ENCODE results near the gene NDST1. TPM values are rescaled to one million over a fixed set of nuclear protein-coding genes. Genes with fewer than 3 reads are reported as not detected.
A peak's percentile ranks its signal among the peaks of the same experiment; 100 is the strongest.

NDST1 gene
- total RNA-seq, 1 experiment from 2014 or later, result 69.9 TPM

GRCh38 chr5:150497989-150498317 is 10.0 kb upstream of the NDST1 start:
- H3K36me3 Mint-ChIP-seq, result no peaks in the 10 kb centered on the region; the same call in 1 of the 2 replicates
- H3K27me3 Mint-ChIP-seq (ENCODE audit: low read depth), result no peaks in the 10 kb centered on the region
- DNase-seq (ENCODE audit: low spot score), result no peak
- ATAC-seq, result no peak
- TF ChIP-seq ELF4 (CRISPR knock-in tag; IDR thresholded peaks at IDR 0.05; ENCODE audit: low read depth) (no peak), CREB1 (CRISPR knock-in tag; IDR thresholded peaks at IDR 0.05) (no peak), PRRX2 (CRISPR knock-in tag; IDR thresholded peaks at IDR 0.05) (no peak), TEAD4 (CRISPR knock-in tag; IDR thresholded peaks at IDR 0.05) (no peak)
- CTCF ChIA-PET, result interaction anchor here (0.8 to 3.2 kb wide), 13 partner anchors 8 to 155 kb away, joined by 3 to 24 read pairs (median 6); no protein-coding TSS in a partner anchor
- POLR2A ChIA-PET, result interaction anchor here (0.8 to 1.1 kb wide), 4 partner anchors 12 to 35 kb away, joined by 3 read pairs; no protein-coding TSS in a partner anchor
- H3K4me3 Mint-ChIP-seq, result peak overlapping the region; percentile 14; the same call in 1 of the 2 replicates
- no peaks in the 10 kb centered on the region for H3K9me3 Mint-ChIP-seq
- peak overlapping the region; percentile 92 for H3K27ac Mint-ChIP-seq
- H3K4me1 Mint-ChIP-seq, result peaks cover 60% of the 10 kb centered on the region

GRCh38 chr5:150498501-150498900 is 9.4 kb upstream of the NDST1 start:
- DNase-seq (ENCODE audit: low spot score), result peak; percentile 58

GRCh38 chr5:150498971-150499370 is 9.0 kb upstream of the NDST1 start:
- H3K4me3 Mint-ChIP-seq, result peak overlapping the region; percentile 40; the same call in 1 of the 2 replicates
- peaks cover 60% of the 10 kb centered on the region for H3K4me1 Mint-ChIP-seq
- peak overlapping the region; percentile 92 for H3K27ac Mint-ChIP-seq
- POLR2A ChIA-PET, result interaction anchor here (0.8 to 2.0 kb wide), 2 partner anchors 9 to 12 kb away, joined by 4 to 5 read pairs; no protein-coding TSS in a partner anchor
- DNase-seq (ENCODE audit: low spot score), result no peak
- no peaks in the 10 kb centered on the region for H3K27me3 Mint-ChIP-seq (ENCODE audit: low read depth)
- ATAC-seq, result no peak
- CTCF ChIA-PET, result interaction anchor here (1.3 to 3.2 kb wide), 10 partner anchors 9 to 154 kb away, joined by 3 to 24 read pairs (median 9); no protein-coding TSS in a partner anchor
- no peaks in the 10 kb centered on the region for H3K9me3 Mint-ChIP-seq
- no peaks in the 10 kb centered on the region; the same call in 1 of the 2 replicates for H3K36me3 Mint-ChIP-seq
- TF ChIP-seq IRF2 (CRISPR knock-in tag; IDR thresholded peaks at IDR 0.05; ENCODE audit: borderline replicate concordance, low read depth), result no peak
- TF ChIP-seq TEAD1 (CRISPR knock-in tag; IDR thresholded peaks at IDR 0.05), result no peak
- no peak for TF ChIP-seq AFF4 (CRISPR knock-in tag; IDR thresholded peaks at IDR 0.05; ENCODE audit: borderline replicate concordance)
- TF ChIP-seq, protein P1, sequence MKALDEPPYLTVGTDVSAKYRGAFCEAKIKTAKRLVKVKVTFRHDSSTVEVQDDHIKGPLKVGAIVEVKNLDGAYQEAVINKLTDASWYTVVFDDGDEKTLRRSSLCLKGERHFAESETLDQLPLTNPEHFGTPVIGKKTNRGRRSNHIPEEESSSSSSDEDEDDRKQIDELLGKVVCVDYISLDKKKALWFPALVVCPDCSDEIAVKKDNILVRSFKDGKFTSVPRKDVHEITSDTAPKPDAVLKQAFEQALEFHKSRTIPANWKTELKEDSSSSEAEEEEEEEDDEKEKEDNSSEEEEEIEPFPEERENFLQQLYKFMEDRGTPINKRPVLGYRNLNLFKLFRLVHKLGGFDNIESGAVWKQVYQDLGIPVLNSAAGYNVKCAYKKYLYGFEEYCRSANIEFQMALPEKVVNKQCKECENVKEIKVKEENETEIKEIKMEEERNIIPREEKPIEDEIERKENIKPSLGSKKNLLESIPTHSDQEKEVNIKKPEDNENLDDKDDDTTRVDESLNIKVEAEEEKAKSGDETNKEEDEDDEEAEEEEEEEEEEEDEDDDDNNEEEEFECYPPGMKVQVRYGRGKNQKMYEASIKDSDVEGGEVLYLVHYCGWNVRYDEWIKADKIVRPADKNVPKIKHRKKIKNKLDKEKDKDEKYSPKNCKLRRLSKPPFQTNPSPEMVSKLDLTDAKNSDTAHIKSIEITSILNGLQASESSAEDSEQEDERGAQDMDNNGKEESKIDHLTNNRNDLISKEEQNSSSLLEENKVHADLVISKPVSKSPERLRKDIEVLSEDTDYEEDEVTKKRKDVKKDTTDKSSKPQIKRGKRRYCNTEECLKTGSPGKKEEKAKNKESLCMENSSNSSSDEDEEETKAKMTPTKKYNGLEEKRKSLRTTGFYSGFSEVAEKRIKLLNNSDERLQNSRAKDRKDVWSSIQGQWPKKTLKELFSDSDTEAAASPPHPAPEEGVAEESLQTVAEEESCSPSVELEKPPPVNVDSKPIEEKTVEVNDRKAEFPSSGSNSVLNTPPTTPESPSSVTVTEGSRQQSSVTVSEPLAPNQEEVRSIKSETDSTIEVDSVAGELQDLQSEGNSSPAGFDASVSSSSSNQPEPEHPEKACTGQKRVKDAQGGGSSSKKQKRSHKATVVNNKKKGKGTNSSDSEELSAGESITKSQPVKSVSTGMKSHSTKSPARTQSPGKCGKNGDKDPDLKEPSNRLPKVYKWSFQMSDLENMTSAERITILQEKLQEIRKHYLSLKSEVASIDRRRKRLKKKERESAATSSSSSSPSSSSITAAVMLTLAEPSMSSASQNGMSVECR (CRISPR knock-in tag; IDR thresholded peaks at IDR 0.05; ENCODE audit: borderline replicate concordance), result no peak
- no peak for TF ChIP-seq ZNF121 (CRISPR knock-in tag; IDR thresholded peaks at IDR 0.05)
- TF ChIP-seq, protein P2, sequence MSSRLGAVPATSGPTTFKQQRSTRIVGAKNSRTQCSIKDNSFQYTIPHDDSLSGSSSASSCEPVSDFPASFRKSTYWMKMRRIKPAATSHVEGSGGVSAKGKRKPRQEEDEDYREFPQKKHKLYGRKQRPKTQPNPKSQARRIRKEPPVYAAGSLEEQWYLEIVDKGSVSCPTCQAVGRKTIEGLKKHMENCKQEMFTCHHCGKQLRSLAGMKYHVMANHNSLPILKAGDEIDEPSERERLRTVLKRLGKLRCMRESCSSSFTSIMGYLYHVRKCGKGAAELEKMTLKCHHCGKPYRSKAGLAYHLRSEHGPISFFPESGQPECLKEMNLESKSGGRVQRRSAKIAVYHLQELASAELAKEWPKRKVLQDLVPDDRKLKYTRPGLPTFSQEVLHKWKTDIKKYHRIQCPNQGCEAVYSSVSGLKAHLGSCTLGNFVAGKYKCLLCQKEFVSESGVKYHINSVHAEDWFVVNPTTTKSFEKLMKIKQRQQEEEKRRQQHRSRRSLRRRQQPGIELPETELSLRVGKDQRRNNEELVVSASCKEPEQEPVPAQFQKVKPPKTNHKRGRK (CRISPR knock-in tag; IDR thresholded peaks at IDR 0.05; ENCODE audit: borderline replicate concordance), result no peak

More at GRCh38 chr5:150498501-150498900, 9.4 kb upstream of the NDST1 start:
- Mint-ChIP-seq H3K27me3 (ENCODE audit: low read depth) (no peaks in the 10 kb centered on the region), H3K27ac (peak overlapping the region; percentile 92), H3K36me3 (no peaks in the 10 kb centered on the region; the same call in 1 of the 2 replicates), H3K4me1 (peaks cover 60% of the 10 kb centered on the region), H3K9me3 (no peaks in the 10 kb centered on the region), H3K4me3 (peak overlapping the region; percentile 40; the same call in 1 of the 2 replicates)
- ChIA-PET POLR2A (interaction anchor here (0.8 to 2.0 kb wide), 6 partner anchors 9 to 35 kb away, joined by 3 to 5 read pairs (median 3); no protein-coding TSS in a partner anchor), CTCF (interaction anchor here (0.8 to 3.2 kb wide), 13 partner anchors 9 to 154 kb away, joined by 3 to 24 read pairs (median 6); no protein-coding TSS in a partner anchor)
- no peak for TF ChIP-seq SMAD3 (CRISPR knock-in tag; IDR thresholded peaks at IDR 0.05; ENCODE audit: borderline replicate concordance)
- TF ChIP-seq OVOL2 (CRISPR knock-in tag; IDR thresholded peaks at IDR 0.05; ENCODE audit: borderline replicate concordance), result no peak
- peak; percentile 27; the same call in 1 of the 2 replicates for TF ChIP-seq ZNF121 (CRISPR knock-in tag; IDR thresholded peaks at IDR 0.05)
- TF ChIP-seq, protein P3, sequence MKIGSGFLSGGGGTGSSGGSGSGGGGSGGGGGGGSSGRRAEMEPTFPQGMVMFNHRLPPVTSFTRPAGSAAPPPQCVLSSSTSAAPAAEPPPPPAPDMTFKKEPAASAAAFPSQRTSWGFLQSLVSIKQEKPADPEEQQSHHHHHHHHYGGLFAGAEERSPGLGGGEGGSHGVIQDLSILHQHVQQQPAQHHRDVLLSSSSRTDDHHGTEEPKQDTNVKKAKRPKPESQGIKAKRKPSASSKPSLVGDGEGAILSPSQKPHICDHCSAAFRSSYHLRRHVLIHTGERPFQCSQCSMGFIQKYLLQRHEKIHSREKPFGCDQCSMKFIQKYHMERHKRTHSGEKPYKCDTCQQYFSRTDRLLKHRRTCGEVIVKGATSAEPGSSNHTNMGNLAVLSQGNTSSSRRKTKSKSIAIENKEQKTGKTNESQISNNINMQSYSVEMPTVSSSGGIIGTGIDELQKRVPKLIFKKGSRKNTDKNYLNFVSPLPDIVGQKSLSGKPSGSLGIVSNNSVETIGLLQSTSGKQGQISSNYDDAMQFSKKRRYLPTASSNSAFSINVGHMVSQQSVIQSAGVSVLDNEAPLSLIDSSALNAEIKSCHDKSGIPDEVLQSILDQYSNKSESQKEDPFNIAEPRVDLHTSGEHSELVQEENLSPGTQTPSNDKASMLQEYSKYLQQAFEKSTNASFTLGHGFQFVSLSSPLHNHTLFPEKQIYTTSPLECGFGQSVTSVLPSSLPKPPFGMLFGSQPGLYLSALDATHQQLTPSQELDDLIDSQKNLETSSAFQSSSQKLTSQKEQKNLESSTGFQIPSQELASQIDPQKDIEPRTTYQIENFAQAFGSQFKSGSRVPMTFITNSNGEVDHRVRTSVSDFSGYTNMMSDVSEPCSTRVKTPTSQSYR (CRISPR knock-in tag; IDR thresholded peaks at IDR 0.05), result 0 out of 2 replicates have a peak, but pooled peaks have one; percentile 27
- TF ChIP-seq TEAD4 (CRISPR knock-in tag; IDR thresholded peaks at IDR 0.05), result no peak
- no peak for TF ChIP-seq RELA (CRISPR knock-in tag; IDR thresholded peaks at IDR 0.05; ENCODE audit: borderline replicate concordance)
- TF ChIP-seq ETV6 (CRISPR knock-in tag; IDR thresholded peaks at IDR 0.05), result 0 out of 2 replicates have a peak, but pooled peaks have one; percentile 15
- TF ChIP-seq SP1 (CRISPR knock-in tag; conservative IDR thresholded peaks at IDR 0.05), result peak; percentile 26; the same call in 1 of the 2 replicates
- peak; percentile 84 for ATAC-seq
